ENCODE measurements around the gene CYBA. TPM values are rescaled to one million over a fixed set of nuclear protein-coding genes. Genes with fewer than 3 reads are reported as not detected.

Gene CYBA
- total and polyA plus RNA-seq, 2 of the 13 experiments (the other 11 are each of a cell fraction or from before 2014, with no cell fraction given) = 196 to 250 TPM

GRCh38 chr16:88633684-88634140 lies 17.1 kb downstream of the CYBA start (continued):
- TF ChIP-seq ZFP36L2 (CRISPR knock-in tag; IDR thresholded peaks at IDR 0.05) = no peak
- no peak for TF ChIP-seq TOE1 (CRISPR knock-in tag; IDR thresholded peaks at IDR 0.05)
- TF ChIP-seq ARNT2 (CRISPR knock-in tag; IDR thresholded peaks at IDR 0.05; ENCODE audit: low read depth) = no peak
- TF ChIP-seq ZSCAN20 (CRISPR knock-in tag; IDR thresholded peaks at IDR 0.05; ENCODE audit: borderline replicate concordance) = no peak
- no peak for TF ChIP-seq NPAS2 (CRISPR knock-in tag; IDR thresholded peaks at IDR 0.05; ENCODE audit: borderline replicate concordance)
- TF ChIP-seq HNRNPLL (IDR thresholded peaks at IDR 0.05; ENCODE audit: low read depth, low read length, poor library complexity, severe bottlenecking) = peak; percentile 12
- TF ChIP-seq ZNF839 (CRISPR knock-in tag; IDR thresholded peaks at IDR 0.05; ENCODE audit: borderline replicate concordance) = no peak
- no peak for TF ChIP-seq ZXDC (CRISPR knock-in tag; IDR thresholded peaks at IDR 0.05)
- TF ChIP-seq ZNF775 (CRISPR knock-in tag; IDR thresholded peaks at IDR 0.05; ENCODE audit: borderline replicate concordance) = no peak
- peak; percentile 82 for TF ChIP-seq RAD21 (CRISPR knock-in tag; IDR thresholded peaks at IDR 0.05)
- TF ChIP-seq ATM (IDR thresholded peaks at IDR 0.05; ENCODE audit: borderline replicate concordance) = no peak
- no peak for TF ChIP-seq RBM22 (optimal IDR thresholded peaks at IDR 0.05; ENCODE audit: low read length)
- TF ChIP-seq, protein P1, sequence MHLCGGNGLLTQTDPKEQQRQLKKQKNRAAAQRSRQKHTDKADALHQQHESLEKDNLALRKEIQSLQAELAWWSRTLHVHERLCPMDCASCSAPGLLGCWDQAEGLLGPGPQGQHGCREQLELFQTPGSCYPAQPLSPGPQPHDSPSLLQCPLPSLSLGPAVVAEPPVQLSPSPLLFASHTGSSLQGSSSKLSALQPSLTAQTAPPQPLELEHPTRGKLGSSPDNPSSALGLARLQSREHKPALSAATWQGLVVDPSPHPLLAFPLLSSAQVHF (CRISPR knock-in tag; IDR thresholded peaks at IDR 0.05) = no peak
- no peak for TF ChIP-seq ARHGAP35 (CRISPR knock-in tag; IDR thresholded peaks at IDR 0.05; ENCODE audit: borderline replicate concordance)
- TF ChIP-seq, protein P2, sequence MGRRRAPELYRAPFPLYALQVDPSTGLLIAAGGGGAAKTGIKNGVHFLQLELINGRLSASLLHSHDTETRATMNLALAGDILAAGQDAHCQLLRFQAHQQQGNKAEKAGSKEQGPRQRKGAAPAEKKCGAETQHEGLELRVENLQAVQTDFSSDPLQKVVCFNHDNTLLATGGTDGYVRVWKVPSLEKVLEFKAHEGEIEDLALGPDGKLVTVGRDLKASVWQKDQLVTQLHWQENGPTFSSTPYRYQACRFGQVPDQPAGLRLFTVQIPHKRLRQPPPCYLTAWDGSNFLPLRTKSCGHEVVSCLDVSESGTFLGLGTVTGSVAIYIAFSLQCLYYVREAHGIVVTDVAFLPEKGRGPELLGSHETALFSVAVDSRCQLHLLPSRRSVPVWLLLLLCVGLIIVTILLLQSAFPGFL (CRISPR knock-in tag; IDR thresholded peaks at IDR 0.05) = no peak
- no peak for TF ChIP-seq ZNF124 (CRISPR knock-in tag; IDR thresholded peaks at IDR 0.05)
- TF ChIP-seq AHDC1 (CRISPR knock-in tag; IDR thresholded peaks at IDR 0.05; ENCODE audit: borderline replicate concordance) = no peak
- TF ChIP-seq ZNF280B (CRISPR knock-in tag; IDR thresholded peaks at IDR 0.05; ENCODE audit: borderline replicate concordance) = no peak
